GM21447 (cell line): ENCODE data around the gene NFKBIZ.
"Not testable (repeated sequence)": the region's sequence is repeated elsewhere in the genome, so short reads cannot be mapped to it uniquely, and the experiment has no call there.

ENCODE experiments used
- ATAC-seq: cut with Tn5 transposase; IDR thresholded peaks from one replicate; pipeline ENCODE4 v1.9.1; 2021; ENCODE audit not compliant: unreplicated experiment

The NFKBIZ gene

DNA sequence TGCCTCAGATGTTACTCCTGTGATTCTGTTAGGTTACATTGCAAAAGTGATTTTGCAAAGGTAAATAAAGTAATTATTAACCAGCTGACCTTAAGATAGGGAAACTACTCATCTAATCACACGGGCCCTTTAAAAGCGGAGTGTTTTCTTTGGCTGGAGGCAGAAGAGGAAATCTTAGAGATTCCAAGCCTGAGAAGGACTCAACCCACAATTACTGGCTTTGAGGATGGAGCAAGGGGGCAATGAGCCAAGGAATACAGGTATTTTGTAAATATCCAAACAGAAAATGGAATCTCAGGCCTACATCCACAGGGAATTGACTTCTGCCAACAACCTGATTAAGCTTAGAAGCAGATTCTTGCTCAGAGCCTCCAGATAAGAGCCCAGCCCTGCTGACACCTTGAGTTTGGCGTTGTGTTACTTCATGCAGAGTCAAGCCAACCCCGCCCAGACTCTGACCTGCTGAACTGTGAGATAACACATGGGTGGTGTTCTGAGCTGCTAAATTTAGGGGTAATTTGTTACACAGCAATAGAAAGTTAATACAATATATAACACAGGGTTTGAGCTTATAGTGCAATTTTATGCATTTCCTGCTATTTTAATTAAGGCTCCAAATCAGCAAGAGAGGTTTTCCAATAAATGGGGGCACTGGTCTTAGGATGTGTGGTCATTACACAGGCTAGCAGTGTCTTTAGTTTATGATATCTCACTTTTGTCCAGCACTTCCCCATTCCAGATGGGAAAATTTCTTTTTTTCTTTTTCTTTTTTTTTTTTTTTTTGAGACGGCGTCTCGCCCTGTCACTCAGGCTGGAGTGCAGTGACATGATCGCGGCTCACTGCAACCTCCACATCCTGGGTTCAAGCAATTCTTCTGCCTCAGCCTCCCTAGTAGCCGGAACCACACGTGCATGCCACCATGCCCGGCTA lies 19.5 kb downstream of the NFKBIZ start:
- ATAC-seq: no peak

DNA sequence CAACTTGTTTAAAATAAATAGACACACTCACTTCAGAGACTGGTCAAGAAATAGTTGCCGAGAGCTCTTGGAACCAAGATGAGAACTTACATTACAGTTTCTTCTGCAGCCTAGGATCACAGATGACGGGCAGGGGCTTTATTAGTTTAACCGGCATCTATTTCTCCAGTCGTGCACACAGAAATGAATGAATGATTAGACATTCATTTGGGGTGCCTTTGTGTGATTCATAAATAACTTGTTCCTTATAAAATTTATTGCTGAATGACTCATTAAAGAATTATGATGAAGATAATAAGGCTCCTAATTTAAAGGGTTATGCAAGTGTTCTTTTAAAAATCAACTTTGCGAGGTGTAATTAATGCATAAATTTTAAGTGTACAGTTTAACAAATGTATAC lies 20.8 kb downstream of the NFKBIZ start:
- no peak for ATAC-seq

DNA sequence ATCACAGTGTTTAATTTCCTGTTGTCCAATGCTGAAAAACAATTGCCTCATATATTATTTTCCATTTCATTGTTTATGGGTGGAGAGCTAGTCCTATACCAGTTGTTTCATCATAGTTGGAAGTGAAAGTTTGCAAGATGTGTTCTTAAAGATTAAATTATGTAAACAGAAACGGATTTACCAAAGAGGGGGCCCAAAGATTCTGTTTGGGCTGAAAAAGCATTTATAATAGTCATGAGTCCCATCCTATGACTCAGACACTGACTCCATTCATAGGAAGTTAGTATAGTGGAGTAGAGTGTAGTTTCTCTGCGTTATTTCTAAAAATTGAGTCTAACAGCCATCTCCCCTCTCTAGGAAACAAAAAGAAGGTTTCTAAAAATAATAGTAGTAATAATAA lies 24.3 kb downstream of the NFKBIZ start:
- ATAC-seq: no peak

DNA sequence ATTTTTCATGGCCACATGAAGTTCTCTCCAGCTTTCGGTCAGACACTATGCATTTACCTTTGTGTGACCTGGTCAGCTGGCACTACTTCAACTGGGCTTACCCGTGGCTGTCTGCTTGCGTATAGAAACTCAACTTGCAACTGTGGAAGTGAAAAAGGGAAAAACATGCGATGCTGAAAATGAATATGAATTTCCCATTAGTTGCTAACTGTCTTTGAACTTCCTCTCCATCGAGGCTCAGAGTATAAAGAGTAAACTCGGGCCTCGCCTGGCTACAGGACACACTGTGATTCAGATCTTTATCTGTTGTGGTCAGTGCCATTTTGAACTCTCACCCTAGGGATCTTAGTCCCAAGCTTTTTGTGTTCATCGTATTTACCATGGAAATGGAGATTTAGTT lies 26.8 kb downstream of the NFKBIZ start:
- no peak for ATAC-seq

DNA sequence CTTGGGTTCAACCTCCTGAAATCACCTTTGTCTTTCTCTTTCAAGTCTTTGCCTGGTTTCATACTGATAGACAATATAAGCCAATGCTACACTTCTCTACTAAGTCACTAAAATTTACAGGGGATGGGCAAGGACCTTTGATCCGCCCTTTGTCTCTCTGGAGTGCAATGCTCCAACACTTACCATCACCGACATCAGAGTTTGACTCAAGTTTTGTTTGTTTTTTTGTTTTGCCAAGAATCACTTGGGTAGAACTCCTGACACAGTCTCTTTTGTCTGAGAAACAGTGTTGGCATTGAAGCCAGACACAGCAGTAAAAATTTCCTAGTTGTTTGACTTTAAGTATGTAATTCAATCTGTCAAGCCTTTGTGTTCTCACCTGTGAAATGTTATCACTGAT lies 29.3 kb downstream of the NFKBIZ start:
- no peak for ATAC-seq

DNA sequence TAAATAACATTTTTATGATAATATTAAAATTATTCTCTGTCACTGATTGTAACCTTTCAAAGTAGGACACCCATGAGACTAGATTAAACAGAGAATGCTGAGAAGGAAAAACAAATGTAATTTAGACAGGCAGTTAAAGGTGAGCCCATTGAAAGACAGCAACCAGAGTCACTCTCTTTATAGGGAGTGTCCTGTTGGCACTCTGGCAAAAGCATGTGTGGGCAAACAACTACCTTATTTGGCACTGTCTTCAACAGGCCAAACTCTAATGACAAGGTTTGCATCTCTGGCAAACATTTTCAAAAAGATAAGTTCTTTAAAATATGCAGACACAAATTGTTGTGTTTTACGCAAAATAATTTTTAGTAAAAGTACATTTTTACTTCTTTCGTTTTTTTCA lies 29.8 kb downstream of the NFKBIZ start:
- no peak for ATAC-seq

DNA sequence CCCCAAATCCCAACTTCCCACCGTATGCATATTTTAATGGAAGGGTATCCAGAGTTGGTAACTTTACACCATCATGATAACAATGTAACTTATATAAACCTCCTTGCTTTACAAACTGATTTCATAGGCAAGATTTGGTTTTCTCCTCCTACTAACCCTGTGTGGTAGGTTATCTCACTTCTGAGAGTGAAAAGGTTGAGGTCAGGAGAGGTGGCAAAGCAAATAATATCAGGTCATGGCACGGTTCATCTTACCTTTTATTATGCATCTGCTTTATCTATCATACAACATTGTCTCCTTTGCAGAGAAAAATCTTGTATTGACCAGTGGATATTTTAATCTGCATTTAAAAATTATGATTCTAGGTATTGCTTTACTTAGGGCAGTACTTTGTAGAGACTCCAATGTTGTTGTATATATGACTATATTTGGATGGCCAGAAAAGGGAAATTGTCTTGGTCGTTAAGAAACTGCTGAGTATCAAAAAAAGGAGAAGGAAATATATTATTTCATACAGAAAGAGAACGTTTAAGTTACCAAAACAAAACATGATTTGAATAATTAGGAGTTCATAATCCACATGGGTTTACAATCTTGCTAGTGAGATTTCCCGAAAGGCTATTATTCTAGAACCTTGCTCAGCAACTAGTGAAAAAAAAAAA lies 30.4 kb downstream of the NFKBIZ start:
- ATAC-seq: no peak

DNA sequence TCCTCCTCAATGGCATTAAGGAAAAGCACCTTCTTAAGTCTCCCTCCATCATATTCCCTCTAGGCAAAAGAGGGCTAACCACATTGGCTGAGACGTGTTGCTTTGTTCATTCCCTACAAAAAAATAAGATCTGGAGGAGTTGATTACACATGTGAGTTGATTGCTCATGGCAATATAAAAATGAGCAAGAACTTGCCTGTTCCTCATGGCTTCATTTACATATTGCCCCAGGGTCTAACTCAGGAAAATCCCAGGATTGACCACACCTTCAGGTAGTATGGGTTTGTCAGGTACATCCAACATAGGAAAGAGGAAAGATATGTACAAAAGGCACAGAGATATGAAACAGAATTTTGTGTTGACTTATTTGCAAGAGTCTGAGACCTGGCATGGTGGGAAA lies 35.5 kb downstream of the NFKBIZ start:
- ATAC-seq: no peak

DNA sequence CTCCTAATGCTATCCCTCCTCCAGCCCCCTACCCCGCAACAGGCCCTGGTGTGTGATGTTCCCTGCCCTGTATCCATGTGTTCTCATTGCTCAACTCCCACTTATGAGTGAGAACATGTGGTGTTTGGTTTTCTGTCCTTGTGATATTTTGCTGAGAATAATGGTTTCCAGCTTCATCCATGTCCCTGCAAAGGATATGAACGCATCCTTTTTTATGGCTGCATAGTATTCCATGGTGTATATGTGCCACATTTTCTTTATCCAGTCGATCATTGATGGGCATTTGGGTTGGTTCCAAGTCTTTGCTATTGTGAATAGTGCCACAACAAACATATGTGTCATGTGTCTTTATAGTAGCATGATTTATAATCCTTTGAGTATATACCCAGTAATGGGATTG lies 36.3 kb downstream of the NFKBIZ start:
- not testable (repeated sequence) for ATAC-seq

DNA sequence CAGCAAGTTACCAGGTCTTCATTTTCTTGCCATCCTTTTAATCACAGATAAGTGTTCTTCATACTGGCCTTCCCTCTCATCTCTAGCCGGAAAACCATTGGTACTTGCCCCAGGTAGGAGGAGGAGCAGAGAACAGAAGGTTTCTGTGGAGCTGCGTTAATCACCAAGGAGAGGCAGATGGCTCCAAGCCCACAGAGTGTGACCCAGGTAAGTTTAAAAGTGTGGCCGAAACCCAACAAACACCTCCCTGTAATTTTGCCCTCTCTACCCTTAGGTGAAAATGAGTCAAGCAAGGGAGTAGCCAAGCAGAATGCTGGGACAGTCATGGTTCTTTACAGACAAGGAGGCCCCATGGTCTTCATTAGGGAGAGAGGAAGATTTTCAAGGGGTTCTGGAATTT lies 37.3 kb downstream of the NFKBIZ start:
- no peak for ATAC-seq

DNA sequence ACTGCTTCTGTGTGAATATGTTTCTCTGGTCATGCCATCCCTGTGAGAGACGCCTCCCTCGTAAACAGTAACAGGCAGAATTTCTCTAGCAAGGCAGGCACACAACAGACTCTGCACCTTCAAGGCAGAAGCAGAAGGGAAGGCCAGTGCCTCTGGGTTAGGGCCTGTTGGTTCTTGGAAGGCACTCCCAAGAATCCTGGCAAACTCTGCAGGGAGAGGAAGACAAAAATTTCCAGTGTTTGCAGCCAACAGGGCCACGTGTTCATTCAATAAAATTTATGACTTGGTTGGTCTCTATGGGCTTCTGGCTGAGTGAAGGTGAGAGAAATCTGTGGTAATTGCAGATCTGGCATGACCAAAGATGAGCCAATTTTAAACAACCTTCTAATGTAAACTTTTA lies 39.3 kb downstream of the NFKBIZ start:
- ATAC-seq: no peak

DNA sequence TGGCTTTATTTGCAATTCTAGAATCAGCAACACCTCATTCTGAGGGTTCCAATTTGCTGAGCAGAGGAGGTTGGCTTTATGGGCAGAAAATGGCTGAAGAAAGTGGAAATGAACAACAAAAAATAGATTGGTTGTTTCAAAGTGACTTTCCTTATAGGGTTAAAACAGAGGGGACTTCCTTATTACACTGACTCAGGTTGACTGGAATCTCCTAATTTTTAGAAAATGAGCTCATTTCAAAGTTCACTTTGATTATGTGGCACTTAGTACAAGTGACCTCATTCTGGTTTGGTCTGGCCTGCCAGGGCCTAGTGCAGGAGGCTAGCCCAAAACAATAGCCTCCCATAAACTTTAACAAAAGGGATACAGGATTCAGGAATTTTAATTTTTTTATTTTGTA lies 41.4 kb downstream of the NFKBIZ start:
- ATAC-seq: no peak

DNA sequence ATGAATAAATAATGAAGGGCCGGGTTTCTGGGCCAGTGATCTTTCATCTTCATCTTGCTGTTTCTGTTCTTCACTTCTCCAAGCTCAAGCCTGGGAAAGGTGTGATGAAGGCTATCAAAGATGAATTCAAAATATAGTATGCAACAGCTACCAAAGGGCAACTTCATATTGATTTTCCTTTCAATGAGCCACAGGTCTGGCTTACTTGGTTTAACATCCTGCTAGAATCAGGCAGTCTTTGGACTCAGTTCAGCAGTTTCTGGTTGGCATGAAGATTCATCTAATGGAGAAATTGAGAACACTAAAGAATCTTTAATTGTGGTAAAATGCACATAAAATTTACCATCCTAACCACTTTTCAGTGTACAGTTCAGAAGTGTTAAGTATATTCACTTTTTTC lies 43.3 kb downstream of the NFKBIZ start:
- no peak for ATAC-seq

DNA sequence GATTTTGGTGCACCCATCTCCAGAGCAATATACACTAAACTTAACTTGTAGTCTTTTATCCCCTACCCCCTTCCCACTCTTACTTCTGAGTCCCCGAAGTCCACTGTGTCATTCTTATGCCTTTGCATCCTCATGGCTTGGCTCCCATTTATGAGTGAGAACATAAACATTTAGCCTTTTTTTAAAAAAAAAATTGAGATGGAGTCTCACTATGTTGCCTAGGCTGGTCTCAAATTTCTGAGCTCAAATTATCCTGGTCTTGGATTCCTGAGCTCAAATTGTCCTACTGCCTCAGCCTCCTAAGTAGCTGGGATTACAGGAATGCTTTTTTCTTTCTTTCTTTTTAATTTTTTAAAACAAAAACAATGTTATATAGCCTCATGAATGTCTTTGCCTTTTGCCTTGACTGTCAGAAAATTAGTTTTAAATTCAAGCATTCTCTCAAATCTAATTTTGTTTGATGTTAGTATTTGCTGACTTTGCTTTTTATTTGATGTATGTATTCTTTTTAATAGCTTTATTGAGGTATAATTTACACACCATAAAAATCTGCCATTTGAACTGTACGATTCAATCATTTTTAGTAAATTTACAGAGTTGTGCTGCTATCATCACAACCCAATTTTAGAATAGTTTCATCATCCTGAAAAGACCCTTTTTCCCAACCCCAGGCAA lies 46.9 kb downstream of the NFKBIZ start:
- ATAC-seq: no peak

DNA sequence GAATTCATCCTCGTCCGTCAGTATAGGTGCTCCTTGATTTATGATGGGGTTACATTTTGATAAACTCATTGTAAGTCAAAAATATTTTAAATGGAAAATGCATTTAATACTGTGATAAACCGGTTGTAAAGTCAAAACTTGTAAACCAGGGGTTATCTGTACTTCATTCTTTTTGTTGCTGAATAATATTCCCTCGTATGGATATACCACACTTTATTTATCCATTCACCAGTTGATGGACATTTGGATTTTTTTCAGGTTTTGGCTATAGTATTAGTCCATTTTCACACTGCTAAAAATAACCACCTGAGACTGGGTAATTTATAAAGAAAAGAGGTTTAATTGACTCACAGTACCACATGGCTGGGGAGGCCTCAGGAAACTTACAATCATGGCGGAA lies 47.7 kb downstream of the NFKBIZ start:
- no peak for ATAC-seq

DNA sequence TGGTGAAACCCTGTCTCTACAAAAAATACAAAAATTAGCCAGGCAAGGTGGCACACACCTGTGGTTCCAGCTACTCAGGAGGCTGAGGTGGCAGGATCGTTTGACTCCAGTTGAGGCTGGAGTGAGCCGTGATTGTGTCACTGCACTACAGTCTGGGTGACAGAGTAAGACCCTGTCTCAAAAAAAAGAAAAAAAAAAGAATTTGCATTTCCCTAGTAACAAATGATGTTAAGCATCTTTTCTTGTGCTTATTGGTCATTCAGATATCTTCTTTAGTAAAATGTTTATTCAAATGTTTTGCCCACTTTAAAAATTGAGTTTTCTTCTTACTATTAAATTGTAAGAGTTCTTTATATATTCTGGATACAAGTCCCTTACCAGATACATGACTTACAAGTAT lies 48.7 kb downstream of the NFKBIZ start:
- ATAC-seq: no peak

DNA sequence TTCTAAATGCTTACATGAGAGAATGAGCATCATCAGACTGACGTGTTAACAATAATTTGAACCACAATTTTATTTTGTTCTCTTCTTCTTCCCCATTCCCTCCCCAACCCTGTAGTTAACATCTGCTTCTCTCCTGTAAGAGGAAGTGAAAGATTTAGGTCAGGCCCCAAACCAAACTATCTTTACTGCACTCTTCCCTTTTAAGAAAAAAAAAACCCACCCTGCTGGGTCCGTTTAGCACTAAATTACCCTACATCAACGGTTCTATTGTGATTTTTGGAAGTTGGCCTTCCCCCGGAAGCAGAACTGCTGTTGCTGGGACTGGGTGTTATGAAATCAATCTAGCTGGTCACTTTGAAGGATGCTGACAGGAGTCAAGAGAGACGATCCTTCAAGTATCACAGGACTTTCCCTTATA lies 49.4 kb downstream of the NFKBIZ start:
- peak; percentile 91 for ATAC-seq

DNA sequence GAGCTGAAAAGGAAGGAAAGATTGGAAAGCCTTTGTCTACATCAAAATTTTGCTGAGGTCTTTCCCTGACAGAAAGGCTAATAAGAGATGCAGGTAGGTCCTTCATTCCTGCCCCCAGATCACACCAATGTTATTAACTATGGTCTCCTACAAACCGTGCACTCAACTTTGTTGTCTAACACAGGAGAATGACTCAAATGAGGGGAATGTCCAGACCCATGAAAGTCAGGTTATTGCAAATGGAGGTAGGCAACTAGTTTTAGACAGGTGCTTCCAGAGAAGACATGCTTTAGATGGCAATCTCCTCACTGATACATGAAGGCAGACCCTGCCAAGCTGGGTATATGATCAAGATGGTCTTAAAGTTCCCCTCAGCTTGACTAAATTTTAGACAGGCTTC lies 51.0 kb downstream of the NFKBIZ start:
- ATAC-seq: no peak

DNA sequence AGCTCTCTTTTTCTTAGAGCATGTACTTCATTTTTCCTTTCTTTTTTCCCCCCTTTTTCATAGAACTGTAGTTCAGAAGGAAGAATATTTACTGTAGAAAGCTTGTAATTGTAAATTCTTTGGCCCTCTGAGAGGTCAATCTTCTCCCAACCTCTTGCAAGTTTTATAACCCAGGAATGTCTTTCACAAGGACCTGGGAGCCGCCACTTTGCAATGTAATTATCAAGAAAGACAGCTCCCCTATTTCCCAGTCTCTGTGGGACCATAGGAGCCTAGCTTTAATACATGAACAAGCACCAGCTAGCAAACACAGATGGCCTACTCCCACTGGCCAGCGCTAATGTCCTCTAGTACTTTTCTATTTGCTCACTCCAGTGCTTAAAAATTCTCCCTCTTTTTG lies 51.4 kb downstream of the NFKBIZ start:
- no peak for ATAC-seq

DNA sequence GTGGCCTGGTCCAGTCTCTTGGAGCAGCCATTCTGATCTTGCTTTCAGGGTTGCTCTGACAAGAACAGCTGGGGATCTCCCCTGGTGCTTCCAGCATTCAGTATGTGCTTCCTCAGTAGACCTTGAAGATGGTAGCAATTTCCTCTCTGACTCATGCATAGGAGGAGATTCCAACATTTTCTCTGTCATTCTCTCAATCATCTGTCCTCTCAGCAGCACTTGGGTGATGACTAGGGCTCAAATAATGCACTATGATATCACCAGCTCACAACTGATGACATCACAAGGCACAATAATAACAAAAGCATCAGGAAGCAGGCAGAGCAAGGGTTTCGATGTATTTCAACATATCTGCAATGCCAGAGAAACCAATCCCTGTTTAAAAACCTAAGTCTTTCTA lies 52.7 kb downstream of the NFKBIZ start:
- ATAC-seq: peak; percentile 56

DNA sequence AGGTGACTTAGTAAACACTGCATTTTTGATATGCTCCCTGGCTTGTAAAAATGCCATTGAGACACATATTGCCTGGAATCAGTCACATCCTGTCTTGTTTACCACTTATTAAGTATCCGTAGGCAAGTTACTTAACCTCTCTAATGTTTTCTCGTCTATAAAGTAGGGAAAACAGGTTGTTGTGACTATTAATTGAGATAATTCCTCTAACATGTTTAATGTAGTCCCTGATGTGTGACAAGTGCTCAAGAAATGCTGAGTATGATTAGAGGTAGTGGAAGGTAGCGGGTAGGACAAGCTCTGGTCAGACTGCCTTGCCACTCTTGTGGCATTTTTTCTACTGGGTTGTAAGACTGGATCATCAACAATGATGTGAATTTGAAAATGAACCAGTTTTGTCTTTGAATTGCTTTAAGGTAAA lies 54.1 kb downstream of the NFKBIZ start:
- no peak for ATAC-seq

DNA sequence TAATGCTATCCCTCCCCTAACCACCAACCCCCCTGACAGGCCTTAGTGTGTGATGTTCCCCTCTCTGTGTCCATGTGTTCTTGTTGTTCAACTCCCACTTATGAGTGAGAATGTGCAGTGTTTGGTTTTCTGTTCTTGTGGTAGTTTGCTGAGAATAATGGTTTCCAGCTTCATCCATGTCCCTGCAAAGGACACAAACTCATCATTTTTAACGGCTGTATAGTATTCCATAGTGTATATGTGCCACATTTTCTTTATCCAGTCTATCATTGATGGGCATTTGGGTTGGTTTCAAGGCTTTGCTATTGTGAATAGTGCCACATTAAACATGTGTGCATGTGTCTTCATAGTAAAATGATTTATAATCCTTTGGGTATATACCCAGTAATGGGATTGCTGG lies 56.3 kb downstream of the NFKBIZ start:
- ATAC-seq: not testable (repeated sequence)
